GM21723 (cell line): Measurements from ENCODE around the gene PRRC2C.
"Not testable (repeated sequence)": the region's sequence is repeated elsewhere in the genome, so short reads cannot be mapped to it uniquely, and the experiment has no call there.

Source experiments
- ATAC-seq: cut with Tn5 transposase; IDR thresholded peaks from one replicate; pipeline ENCODE4 v1.9.1; 2021; ENCODE audit warnings: mild to moderate bottlenecking, moderate library complexity; ENCODE audit not compliant: unreplicated experiment

The PRRC2C gene

DNA sequence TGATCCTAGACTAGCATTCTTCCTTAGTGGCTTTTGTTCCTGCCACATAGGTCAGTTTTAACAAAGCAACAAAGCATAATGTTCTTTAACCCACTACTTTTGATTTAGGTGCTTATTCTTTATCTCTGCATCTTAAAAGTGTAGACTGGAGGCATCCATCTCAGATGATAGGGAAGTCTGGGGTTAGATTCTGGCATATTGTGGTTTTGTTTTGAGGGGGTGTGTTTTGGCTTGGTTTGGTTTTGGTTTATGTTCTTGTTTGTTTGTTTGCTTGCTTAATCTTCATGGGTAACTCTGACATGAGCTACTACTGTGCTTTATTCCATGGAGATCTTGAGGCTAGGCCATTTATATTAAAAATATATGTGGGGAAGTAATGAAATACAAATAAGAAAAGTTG, 96.4 kb downstream of the PRRC2C start:
- no peak for ATAC-seq

DNA sequence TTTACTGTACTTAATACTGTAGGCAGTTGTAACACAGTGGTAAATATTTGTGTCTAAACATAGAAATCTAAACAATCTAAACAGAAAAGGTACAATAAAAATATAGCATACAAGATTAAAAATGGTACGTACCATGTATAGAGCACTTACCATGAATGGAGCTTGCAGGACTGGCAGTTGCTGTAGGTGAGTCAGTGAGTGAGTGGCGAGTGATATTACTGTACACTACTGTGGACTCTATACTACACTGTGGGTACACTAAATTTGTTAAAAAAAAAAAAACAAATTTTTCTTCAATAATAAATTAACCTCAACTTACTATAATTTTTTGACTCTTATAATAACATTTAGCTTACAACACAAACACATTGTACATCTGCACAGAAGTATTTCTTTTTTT, 97.3 kb downstream of the PRRC2C start:
- ATAC-seq: no peak

DNA sequence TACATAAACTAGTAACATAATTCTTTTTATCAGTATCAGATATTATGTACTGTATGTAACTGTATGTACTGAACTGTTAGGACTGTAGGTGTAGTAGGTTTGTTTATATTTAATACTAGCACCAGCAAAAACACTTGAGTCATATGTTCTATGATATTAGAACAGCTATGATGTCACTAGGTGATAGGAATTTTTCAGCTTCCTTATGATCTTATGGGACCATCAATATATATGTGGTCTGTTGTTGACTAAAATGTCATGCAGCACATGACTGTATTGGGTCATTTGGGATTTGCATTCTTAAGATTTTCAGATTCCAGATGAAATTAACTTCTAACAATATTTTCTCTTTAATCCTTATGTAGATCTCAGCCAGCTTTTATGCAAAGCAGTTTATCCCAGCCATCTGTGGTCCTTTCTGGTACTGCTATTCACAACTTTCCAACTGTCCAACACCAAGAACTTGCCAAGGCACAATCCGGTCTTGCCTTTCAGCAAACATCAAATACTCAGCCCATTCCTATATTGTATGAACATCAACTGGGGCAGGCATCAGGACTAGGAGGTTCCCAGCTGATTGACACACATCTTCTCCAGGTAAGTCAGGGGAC, 98.4 kb downstream of the PRRC2C start:
- no peak for ATAC-seq

DNA sequence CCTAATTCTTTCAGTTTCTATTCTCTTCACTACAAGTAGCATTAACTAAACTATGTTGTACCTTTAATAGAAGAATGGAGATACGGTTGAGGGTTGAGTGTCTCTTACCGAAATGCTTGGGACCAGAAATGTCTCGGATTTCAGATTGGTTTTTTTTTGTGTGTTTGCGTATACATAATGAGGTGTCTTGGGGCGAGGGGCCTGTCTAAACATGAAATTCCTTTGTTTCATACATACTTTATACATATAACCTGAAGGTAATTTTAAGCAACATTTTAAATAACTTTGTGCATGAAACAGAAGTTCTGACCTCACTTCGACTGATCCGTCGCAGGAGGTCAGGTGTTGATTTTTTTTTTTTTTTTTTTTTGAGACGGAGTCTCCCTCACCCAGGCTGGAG, 100.4 kb downstream of the PRRC2C start:
- no peak for ATAC-seq

DNA sequence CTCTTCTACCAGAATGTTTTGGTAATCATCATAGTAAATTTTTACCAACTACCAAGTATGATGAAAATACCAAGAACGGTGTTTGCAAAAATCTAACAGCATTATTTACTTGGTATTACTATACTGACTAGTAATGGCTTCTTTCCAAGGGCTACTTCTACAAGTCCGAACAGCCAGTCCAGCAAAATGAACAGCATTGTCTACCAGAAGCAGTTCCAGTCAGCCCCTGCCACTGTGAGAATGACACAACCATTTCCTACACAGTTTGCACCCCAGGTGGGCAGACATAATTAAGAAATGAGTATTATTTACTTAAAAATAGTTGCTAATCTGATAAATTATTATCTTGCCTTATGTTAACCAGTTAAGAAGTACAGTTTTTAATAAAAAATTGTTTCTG, 102.9 kb downstream of the PRRC2C start:
- ATAC-seq: no peak

DNA sequence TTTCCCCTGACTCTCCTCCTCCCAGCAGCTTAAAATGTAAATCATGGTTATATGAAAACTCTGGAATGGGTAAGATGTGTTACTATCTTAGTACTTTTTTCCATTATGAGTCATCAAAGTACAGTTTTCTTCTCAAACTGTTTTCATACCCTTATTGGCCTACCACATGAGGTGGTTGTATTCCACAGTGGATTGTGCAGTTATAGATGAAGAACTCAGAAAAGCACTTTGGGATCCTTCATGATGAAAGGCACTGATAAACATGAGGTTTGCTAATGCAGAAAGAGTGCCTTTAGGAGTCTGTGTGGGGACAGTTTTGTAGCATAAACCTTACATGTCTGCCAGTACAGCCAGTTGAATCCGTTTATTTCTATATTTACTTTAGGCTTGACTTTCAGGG, 104.7 kb downstream of the PRRC2C start:
- no peak for ATAC-seq

DNA sequence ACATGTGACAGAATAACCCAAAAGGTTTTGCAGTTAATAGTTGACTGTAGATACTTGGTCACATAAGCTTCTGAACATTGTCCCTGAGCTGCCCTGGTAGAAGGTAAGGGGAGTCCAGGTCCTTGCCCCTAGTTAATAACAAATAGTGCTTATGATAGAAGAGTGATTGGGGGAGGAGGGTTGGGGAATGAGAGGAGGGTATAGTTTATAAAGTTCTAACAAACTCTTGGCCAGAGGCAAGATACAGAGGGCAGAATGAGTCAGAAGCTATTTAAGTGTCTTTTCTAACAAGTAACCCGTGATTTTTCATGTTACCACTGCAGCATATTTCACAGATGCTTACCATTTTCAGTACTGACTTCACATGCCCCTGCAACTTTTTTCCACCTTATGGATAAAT, 110.0 kb downstream of the PRRC2C start:
- ATAC-seq: no peak

DNA sequence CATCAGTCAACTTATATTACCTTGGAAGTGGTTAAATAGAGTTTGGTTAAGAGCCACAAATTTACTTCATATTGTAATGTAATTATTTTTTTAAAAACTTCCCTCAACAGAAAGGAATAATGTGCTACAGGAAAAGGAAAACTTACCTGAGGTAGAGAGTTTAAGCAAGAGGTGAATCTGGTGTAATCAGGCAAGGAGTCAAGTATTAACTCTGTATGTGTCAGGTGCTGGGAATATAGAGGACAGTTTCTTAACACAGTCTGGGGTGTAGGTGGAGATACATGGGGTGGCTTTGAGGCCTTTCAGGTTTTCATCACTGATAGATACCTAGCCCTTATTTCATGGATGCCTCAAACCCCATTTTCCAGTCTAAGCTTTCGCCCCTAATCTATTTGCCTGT, 110.8 kb downstream of the PRRC2C start:
- ATAC-seq: no peak

DNA sequence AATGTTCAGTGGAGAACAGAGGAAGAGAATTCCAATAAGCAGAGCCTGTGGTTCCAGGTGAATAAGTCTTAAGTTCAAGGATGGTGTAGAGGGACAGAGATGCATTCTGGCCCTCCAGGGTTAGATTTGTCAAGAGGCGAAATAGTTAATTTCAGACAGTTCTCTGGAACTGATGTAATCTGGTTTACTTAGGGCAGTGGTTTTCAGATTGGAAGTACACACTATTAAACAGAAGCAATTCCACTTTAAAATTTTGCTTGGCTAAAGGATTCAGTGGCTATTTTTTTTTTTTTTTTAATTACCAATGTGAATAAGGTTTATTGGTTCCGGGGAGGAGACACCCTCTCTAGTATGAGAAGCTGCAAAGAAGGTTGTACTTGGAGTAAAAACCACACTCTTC, 111.4 kb downstream of the PRRC2C start:
- no peak for ATAC-seq

DNA sequence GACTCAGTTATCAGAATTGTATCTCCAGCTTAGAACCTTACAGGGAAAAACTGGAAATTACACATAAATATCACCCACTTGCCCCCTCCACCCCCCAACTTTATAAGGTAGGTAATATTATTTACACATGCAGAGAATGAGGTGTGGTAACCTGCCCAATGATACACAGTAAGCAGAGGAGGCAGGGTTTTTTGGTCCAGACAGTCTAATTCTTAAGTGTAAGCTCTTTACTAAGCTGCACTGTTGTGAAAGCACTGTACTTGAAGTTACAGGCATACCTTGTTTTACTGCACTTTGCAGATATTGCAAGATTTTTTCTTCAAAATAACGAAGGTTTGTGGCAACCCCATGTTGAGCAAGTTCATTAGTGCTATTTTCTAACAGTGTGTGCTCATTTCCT, 111.9 kb downstream of the PRRC2C start:
- no peak for ATAC-seq

DNA sequence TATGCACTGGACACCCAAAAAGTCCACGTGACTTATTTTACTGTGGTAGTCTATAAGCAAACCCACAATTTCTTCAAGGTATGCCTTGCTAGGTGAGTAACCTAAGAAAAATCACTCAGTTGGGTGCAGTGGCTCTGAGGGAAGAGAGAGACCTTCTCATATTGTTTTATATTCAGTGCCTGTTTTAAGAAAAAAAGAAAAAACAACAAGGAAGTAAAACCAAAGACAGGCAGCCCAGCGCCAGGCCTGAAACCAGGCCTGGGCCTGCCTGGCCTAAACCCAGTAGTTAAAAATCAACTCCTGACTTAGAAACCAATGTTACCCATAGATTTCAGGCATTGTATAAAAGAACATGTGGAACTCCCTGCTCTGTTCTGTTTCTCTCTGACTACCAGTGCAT, 115.0 kb downstream of the PRRC2C start:
- ATAC-seq: not testable (repeated sequence)

DNA sequence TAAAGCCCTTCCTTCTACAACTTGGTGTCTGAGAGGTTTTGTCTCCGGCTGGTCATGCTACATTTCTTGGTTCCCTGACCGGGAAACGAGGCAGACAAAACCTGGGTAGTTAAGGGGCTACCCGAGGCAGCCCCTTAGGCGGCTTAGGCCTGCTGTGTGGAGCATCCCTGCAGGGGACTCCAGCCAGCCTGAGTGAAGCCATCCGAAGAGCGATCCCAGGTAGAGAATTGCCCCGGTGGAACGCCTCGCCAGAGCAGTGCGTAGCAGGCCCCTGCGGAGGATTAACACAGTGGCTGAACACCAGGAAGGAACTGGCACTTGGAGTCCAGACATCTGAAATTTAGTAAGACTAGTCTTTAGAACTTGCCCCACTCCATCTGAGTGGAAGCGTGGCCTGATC, 115.5 kb downstream of the PRRC2C start:
- no peak for ATAC-seq

DNA sequence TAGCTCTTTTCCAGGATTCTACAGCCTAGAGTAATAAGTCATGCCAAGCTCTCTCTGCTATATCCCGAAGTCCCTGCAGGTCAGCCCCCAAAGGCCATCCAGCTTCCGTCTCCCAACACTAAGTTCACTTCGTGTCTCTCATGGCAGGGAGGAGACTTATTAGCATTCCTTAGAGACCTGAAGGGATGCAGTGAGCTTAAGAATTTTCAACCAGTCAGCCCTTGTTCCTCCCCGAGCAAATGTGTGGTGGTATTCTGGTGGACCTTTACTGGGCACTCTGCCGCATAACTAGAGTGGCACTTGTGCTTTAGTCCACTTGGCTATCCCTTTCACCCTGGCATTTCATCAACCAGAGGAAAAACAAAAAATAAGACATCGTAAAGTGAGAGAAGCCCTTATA, 117.7 kb downstream of the PRRC2C start:
- ATAC-seq: not testable (repeated sequence)

DNA sequence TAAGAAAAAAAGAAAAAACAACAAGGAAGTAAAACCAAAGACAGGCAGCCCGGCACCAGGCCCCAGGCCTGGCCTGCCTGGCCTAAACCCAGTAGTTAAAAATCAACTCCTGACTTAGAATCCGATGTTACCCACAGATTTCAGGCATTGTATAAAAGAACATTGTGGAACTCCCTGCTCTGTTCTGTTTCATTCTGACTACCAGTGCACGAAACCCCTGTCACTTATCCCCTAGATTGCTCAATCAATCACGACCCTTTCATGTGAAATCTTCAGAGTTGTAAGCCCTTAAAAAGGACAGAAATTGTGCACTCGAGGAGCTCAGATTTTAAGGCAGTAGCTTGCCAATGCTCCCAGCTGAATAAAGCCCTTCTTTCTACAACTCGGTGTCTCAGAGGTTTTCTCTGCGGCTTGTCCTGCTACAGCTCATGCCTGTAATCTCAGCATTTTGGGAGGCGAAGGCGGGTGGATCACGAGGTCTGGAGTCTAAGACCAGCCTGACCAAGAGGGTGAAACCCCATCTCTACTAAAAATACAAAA, 121.1 kb downstream of the PRRC2C start:
- ATAC-seq: no peak

DNA sequence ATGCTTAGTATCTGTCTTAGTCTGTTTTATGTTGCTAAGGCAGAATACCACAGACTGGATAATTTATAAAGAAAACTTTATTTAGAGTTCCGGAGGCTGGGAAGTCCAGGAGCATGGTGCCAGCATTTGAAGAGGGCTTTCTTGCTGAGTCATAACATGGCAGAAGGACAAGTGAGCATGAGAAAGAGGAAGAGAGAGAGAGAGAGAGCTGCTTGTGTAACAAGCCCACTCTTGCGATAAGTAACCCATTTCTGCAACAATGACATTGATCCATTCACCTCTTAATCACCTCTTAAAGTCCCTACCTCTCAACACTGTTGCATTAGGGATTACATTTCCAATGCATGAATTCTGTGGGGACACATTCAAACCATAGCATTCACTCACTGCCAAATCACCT, 125.1 kb downstream of the PRRC2C start:
- ATAC-seq: no peak

DNA sequence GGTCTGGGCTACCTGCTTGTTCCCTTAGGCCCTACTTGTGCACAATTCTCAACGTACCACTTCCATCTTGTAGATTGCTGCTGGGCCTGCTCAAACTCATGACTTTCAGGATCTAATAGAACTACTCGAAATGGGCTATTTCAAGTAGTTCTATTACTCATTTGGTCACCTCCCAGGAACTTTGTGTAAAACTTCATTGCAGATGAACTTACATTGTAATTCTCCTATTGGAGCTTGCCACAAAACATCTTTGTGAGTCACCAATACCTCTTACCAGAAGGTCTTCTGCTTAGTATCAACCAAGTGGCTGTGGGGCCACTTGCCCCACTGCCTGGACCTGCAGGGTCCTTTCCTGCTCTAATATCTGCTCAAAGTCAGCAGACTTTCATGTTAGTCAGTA, 126.0 kb downstream of the PRRC2C start:
- no peak for ATAC-seq

DNA sequence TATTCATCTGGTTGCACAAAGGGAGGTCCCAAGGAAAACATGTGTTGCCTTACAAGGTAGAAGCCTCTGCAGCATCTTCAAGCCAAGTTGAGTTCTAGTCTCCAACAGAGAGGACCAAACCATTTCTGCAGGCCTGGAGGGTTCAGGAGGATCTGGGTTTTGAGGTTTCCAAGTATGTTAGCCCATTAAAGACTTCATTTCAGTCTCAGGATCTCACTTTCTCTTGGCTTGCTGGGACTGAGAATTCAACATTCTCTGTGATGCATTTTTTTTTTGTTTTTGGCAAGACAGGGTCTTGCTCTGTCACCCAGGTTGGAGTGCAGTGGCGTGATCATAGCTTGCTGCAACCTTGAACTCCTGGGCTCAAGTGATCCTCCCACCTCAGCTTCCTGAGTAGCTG, 128.0 kb downstream of the PRRC2C start:
- ATAC-seq: no peak

DNA sequence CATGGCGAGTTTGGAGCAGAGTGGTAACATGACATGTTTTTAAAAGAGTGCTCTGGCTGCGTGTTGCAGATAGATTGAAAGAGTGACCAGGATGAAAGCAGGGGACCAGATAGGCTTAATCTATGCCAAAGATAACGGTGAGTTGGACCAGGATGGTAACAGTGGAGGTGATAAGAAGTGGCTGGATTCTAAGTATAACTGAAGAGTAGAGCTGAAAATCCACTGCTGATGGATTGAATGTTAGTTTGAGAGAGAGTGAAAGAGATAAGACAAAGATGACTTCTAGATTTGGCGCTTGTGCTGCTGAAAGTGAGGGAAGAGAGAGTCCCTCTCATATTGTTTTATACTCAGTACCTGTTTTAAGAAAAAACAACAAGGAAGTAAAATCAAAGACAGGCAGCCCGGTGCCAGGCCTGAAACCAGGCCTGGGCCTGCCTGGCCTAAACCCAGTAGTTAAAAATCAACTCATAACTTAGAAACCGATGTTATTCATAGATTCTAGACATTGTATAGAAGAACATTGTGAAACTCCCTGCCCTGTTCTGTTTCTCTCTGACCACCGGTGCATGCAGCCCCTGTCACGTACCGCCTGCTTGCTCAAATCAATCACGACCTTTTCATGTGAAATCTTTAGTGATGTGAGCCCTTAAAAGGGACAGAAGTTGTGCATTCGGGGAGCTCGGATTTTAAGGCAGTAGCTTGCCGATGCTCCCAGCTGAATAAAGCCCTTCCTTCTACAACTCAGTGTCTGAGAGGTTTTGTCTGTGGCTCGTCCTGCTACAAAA, 130.0 kb downstream of the PRRC2C start:
- ATAC-seq: not testable (repeated sequence)

DNA sequence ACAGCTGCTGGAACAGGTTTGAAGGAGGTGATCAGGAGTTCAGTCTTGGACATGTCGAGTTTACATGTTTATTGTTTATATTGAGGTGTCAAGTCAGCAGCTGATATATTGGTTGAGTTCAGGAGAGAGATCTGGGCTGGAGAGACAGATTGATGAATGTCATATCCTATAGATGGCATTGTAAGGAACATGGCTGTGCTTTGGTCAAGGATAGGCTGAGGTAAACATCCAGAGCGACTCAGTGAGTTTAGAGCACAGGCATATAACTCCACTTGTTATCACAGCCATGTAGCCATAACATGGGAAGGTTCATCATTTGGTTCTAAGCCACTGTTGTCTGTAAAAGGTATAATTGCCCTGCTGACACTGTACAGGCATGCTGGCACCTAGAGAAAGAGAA, 131.3 kb downstream of the PRRC2C start:
- no peak for ATAC-seq

DNA sequence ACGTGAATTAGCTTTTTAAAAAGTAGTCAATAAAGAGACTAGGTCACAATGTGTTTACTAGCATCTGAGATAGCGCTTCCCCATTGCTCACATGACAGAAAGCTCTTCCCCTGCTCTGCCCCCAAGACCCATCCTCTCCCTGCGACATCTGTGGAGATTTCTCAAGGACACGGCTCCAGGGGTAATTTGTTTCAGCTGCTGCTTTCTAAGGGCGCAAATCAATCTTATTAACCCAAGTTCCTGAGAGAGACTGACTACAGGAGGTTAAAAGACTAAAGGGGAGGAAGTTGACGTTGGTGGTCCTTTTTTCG, 136.8 kb downstream of the PRRC2C start, which contains the start of gene MYOCOS:
Gene MYOCOS (plus strand): TSS at position 92 of the 311 bp plus-strand sequence. CDS start 1,641 bp downstream, outside the sequence.
- no peak for ATAC-seq

DNA sequence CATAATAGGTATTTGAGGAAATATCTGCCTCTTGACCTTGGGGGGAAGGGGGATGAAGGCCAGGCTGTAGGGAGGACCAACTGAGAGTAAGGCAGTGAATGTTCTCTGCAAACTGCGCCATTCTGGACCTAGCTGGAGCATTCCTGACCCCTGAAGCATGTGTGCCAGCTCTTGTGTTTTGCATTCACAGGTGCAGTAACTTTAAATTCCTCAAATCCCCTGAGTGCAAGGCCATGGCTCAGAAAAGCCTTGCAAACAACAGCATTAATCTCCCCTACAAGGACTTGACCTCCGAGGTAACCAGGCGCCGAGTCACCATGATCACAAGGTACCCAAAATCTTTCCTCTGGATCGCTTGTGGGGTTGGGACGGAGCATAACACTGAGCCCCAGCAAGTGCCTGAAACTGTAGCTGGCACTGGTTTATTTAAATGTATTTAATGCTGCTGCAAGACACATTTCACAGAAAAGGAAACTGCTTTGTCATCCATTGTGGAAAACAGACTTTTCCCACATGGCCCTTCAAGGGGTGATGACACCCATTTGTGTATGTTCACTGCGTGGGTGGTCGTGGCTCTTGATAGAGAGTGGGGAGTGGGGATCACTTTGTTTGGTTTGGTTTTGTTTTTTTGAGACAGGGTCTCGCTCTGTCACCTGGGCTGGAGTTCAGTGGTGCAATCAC, 138.5 kb downstream of the PRRC2C start:
- ATAC-seq: no peak

DNA sequence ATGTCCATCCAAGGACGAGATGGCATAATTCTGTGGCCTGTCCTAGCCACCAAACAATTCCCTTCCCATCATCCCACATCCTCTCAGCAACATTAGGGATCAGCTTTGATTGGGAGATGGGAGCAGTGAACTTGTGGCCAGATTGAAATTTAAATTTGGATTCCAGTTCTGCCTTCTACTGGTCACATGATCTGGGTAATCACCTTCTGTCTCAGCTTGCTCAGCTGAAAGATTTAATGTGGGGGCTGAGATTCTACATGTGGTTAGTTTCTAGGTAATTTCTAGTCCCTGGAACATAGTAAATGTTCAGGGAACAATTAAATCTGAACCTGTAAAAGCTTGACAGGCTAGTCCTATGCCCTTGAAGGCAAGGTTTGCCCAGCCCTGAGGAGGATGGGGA, 139.9 kb downstream of the PRRC2C start:
- no peak for ATAC-seq
